Ovary (tissue), 9 donors: ENCODE measurements around the gene ITGA6. TPM values are rescaled to one million over a fixed set of nuclear protein-coding genes. Genes with fewer than 3 reads are reported as not detected.

Experiments used
- DNase-seq, 5 donors: peaks; one replicate each; pipeline ENCODE4 v3.0.0-alpha.2; 2019 to 2020
- H3K27ac ChIP-seq, 2 donors: fragments of 200-600 bp; one replicate each; pipeline versions ENCODE4 v1.5.1 to v1.8.0; 2019 to 2022
- H3K27me3 ChIP-seq: fragments of 200-600 bp; one replicate; pipeline ENCODE4 v1.8.0; 2022
- H3K36me3 ChIP-seq: fragments of 200-600 bp; sonication (generic); one replicate; pipeline ENCODE4 v1.5.1; 2019
- H3K4me1 ChIP-seq: one replicate; pipeline ENCODE4 v1.8.1; 2013; ENCODE audit warnings: mild to moderate bottlenecking, moderate library complexity; ENCODE audit not compliant: insufficient read depth
- H3K4me3 ChIP-seq: fragments of 200-600 bp; sonication (generic); one replicate; pipeline ENCODE4 v1.5.1; 2017
- H3K9me3 ChIP-seq, 2 donors: fragments of 200-600 bp in 1 of 2; sonication (generic) in 1 of 2; one replicate each; pipeline versions ENCODE4 v1.5.1 to v1.8.1; 2013 to 2019; ENCODE audit warnings: mild to moderate bottlenecking in 1 of 2, moderate library complexity in 1 of 2
- CTCF ChIP-seq, 3 donors: fragments of 450-650 bp in 2 of 3; fragments of 200-600 bp in 1 of 3; IDR thresholded peaks; one replicate each; pipeline versions ENCODE4 v1.5.1 to v1.8.0; 2016 to 2022; ENCODE audit warnings: antibody characterized with exemption in 3 of 3, mild to moderate bottlenecking in 1 of 3
- EP300 ChIP-seq: sonication (generic); formaldehyde crosslinking; IDR thresholded peaks from one replicate; pipeline ENCODE4 v1.6.1; 2017; ENCODE audit warnings: antibody characterized with exemption
- POLR2A ChIP-seq: fragments of 450-650 bp; IDR thresholded peaks from one replicate; pipeline ENCODE4 v1.6.1; 2017; ENCODE audit warnings: antibody characterized with exemption, mild to moderate bottlenecking, moderate library complexity
- WGBS, 3 donors: extraction: QIAGEN DNeasy Blood & Tissue Kit in 1 of 3; methylation state at CpG; one replicate each; pipeline versions ENCODE4 v1.1.5 to v1.1.7; 2013 to 2017; 5-methylcytosine and 5-hydroxymethylcytosine counted together
- intact Hi-C, 4 donors: fragments of 100-400 bp; cut with DNase I; formaldehyde crosslinking; loops; one replicate each; pipeline versions ENCODE4 v1.11.0 to v1.15.1; 2022 to 2023
- polyA plus RNA-seq, 2 donors: library from polyadenylated mRNA; stranded (reverse); fragments of 200-250 nt in 1 of 2; fragments of 350-450 nt in 1 of 2; fragmentation: Illumina TruSeq in 1 of 2; extraction: RNeasy Lipid Tissue Mini Kit (QIAGEN cat#74804) in 1 of 2; gene quantifications; one replicate each; pipeline ENCODE4 v1.2.3, GENCODE V29; 2013 to 2014
- total RNA-seq, 7 donors: library from RNA; depleted of rRNA in 2 of 7; stranded (reverse); fragments of >200 nt in 2 of 7; fragmentation: NEBNext Ultra II Directional in 3 of 7; extraction: Animal tissue kit (Norgen Biotek cat#: 25700) in 3 of 7; gene quantifications; one replicate each; pipeline versions ENCODE4 v1.1.0 to v1.2.4, GENCODE V29; 2016 to 2023
- donor health status: DM: no; HTN: no; CAD: no; lungs with moderate emphysema.
- donor health status: DM: no; HTN: no; CAD: no.
- donor health status: Bipolar disorder and iron deficiency.
- donor health status: DM: yes; HTN: yes; CAD: no.
- donor health status: DM: no; HTN: no; CAD: no.
- donor health status: DM: yes; HTN: yes; CAD: no.

The ITGA6 gene
- total and polyA plus RNA-seq, 9 donors, result 8.4 to 51.6 (median 19.0) TPM

GRCh38 chr2:172510088-172510487 lies 82.7 kb downstream of the ITGA6 start:
- no peak for DNase-seq
- Histone ChIP-seq H3K4me3 (no peak overlapping the region), H3K27ac (no peak overlapping the region), H3K9me3 (peaks cover 0 to 3% of the 10 kb centered on the region in 2 donors), H3K36me3 (no peaks in the 10 kb centered on the region), H3K27me3 (no peaks in the 10 kb centered on the region), H3K4me1 (no peaks in the 10 kb centered on the region)
- no peak for TF ChIP-seq POLR2A
- no peak for TF ChIP-seq CTCF (IDR thresholded peaks at IDR 0.05)
- no peak for TF ChIP-seq EP300
- WGBS, 3 donors, result 88 to 92% (median 91%) methylated on average over 6 of the region's 6 CpGs
- intact Hi-C loops, result no loop called here

GRCh38 chr2:172510548-172510947 lies 83.2 kb downstream of the ITGA6 start:
- Histone ChIP-seq H3K9me3 (peaks cover 0 to 3% of the 10 kb centered on the region in 2 donors), H3K4me3 (no peak overlapping the region), H3K27ac (no peak overlapping the region), H3K27me3 (no peaks in the 10 kb centered on the region), H3K36me3 (no peaks in the 10 kb centered on the region), H3K4me1 (no peaks in the 10 kb centered on the region)
- TF ChIP-seq EP300 (no peak), POLR2A (no peak), CTCF (IDR thresholded peaks at IDR 0.05) (no peak)
- 92 to 94% (median 94%) methylated on average over 5 of the region's 5 CpGs for WGBS, 3 donors
- no peak for DNase-seq
- intact Hi-C loops, result no loop called here

DNA sequence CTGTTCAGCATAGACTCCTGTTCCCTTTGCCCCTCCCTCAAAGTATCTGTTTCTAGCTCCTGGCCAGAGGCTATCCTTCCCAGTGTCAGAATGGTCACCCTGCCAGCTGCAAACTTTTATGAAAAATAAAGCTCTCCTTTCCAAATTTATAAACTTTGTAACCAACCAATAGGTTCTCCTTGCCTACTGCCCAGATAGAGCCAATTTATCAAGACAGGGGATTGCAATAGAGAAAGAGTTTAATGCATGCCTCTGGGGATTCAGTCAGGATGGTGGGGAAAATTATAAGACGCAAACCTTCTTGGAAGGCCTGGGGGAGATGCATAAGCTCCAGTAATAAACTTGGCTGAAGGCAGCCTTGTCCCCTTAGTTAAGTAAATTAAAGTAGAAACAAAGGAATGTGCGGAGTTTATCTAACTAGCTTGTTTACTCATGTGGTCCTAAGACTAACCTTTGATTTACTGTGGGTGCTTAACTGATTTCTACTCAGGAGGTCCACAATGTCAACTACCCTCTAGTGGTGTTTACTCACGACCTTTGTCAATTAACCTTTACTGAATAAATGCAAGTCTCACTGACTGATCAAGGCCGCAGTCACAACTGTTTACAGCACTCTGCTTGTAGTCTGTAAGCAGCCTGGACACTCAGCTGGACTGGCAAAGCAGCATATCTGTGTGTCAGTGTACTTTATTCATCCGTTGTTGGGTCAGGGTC lies 85.6 kb downstream of the ITGA6 start:
- Histone ChIP-seq H3K4me1 (no peaks in the 10 kb centered on the region), H3K4me3 (no peak overlapping the region), H3K27ac (no peak overlapping the region), H3K9me3 (peaks cover 0 to 3% of the 10 kb centered on the region in 2 donors), H3K36me3 (no peaks in the 10 kb centered on the region), H3K27me3 (no peaks in the 10 kb centered on the region)
- TF ChIP-seq EP300 (no peak), POLR2A (no peak), CTCF (IDR thresholded peaks at IDR 0.05) (no peak)
- intact Hi-C loops, result no loop called here
- WGBS, 3 donors, result 89 to 94% (median 91%) methylated on average over 5 of the region's 5 CpGs
- DNase-seq, result no peak

DNA sequence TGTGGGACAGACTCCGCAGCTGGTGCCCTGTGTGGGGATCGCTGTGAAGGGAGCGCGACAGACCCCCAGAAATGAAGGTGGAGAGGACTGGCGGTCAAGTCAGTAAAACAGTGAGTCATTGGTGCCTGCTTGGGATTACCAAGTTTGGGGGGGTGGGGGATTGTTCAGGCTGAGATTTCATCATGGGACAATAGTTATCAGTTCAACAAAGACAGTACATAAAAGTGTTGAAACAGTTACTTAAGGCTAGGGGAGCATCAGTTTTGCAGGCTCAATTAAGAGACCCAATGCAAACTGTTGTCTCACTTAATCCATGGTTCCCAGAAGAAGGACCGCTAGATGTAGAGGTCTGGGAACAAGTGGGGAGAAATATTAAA lies 86.1 kb downstream of the ITGA6 start:
- no peak for TF ChIP-seq EP300
- no peak for TF ChIP-seq POLR2A
- no peak for TF ChIP-seq CTCF (IDR thresholded peaks at IDR 0.05)
- H3K27ac ChIP-seq, result no peak overlapping the region
- intact Hi-C loops, result no loop called here
- H3K4me1 ChIP-seq, result no peaks in the 10 kb centered on the region
- no peak overlapping the region for H3K4me3 ChIP-seq
- 87 to 94% (median 91%) methylated on average over 6 of the region's 6 CpGs for WGBS, 3 donors
- no peaks in the 10 kb centered on the region for H3K27me3 ChIP-seq
- H3K9me3 ChIP-seq, result peaks cover 0 to 3% of the 10 kb centered on the region in 2 donors
- no peaks in the 10 kb centered on the region for H3K36me3 ChIP-seq
- no peak for DNase-seq
